ENCODE data around the gene COL7A1. TPM values are rescaled to one million over a fixed set of nuclear protein-coding genes. Genes with fewer than 3 reads are reported as not detected.

The COL7A1 gene
- total RNA-seq, 1 donor from 2014 or later = 173 TPM

DNA sequence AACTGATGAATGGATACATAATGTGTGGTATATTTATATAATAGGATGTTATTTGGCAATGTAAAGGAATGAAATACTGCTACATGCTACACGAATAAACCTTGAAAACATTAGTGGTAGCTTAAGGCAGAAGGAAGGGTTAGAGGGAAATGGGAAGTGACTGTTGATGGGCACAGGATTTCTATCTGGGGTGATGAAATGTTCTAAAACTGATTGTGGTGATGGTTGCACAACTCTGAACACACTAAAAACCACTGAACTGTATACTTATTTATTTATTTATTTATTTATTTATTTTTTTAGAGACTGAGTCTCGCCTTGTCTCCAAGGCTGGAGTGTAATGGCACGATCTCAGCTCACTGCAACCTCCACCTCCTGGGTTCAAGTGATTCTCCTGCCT is 66.4 kb downstream of the COL7A1 start:
- DNase-seq (ENCODE audit: low read depth) = no peak
- no peak for FAIRE-seq
- Histone ChIP-seq H3K4me3 (ENCODE audit: low read depth, low read length) (no peak overlapping the region), H3K27me3 (ENCODE audit: control insufficient read depth, insufficient read depth, low read length) (no peaks in the 10 kb centered on the region), H3K36me3 (ENCODE audit: control insufficient read depth, insufficient read depth, low read length) (peaks cover 10% of the 10 kb centered on the region)
- TF ChIP-seq, protein P1, sequence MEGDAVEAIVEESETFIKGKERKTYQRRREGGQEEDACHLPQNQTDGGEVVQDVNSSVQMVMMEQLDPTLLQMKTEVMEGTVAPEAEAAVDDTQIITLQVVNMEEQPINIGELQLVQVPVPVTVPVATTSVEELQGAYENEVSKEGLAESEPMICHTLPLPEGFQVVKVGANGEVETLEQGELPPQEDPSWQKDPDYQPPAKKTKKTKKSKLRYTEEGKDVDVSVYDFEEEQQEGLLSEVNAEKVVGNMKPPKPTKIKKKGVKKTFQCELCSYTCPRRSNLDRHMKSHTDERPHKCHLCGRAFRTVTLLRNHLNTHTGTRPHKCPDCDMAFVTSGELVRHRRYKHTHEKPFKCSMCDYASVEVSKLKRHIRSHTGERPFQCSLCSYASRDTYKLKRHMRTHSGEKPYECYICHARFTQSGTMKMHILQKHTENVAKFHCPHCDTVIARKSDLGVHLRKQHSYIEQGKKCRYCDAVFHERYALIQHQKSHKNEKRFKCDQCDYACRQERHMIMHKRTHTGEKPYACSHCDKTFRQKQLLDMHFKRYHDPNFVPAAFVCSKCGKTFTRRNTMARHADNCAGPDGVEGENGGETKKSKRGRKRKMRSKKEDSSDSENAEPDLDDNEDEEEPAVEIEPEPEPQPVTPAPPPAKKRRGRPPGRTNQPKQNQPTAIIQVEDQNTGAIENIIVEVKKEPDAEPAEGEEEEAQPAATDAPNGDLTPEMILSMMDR (IDR thresholded peaks at IDR 0.05; ENCODE audit: insufficient read depth, low read length, severe bottlenecking) = no peak

DNA sequence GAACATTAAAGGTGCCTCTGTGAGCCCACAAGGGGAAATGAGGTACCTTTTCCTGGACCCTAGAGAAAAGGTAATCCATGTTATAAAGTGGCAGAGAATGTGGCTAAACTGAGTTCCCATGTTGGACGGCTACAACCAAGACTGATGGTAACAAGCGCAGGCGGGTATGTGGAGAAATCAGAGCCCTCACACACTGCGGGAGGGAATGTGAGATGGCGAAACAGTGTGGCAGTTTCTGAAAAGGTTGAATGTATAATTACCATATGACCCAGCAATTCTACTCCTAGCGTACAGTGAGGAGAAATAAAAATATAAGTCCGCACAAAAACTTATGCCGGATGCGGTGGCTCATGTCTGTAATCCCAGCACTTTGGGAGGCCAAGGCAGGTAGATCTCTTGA is 67.1 kb downstream of the COL7A1 start:
- H3K36me3 ChIP-seq (ENCODE audit: control insufficient read depth, insufficient read depth, low read length) = peaks cover 14% of the 10 kb centered on the region
- H3K27me3 ChIP-seq (ENCODE audit: control insufficient read depth, insufficient read depth, low read length) = no peaks in the 10 kb centered on the region
- DNase-seq (ENCODE audit: low read depth) (no peak), FAIRE-seq (no peak)
- TF ChIP-seq, protein P1 (IDR thresholded peaks at IDR 0.05; ENCODE audit: insufficient read depth, low read length, severe bottlenecking) = no peak
- no peak overlapping the region for H3K4me3 ChIP-seq (ENCODE audit: low read depth, low read length)

- H3K27me3 ChIP-seq (ENCODE audit: control insufficient read depth, insufficient read depth, low read length) = no peaks in the 10 kb centered on the region
- peaks cover 24% of the 10 kb centered on the region for H3K36me3 ChIP-seq (ENCODE audit: control insufficient read depth, insufficient read depth, low read length)
- DNase-seq (ENCODE audit: low read depth) (no peak), FAIRE-seq (no peak)
- no peak overlapping the region for H3K4me3 ChIP-seq (ENCODE audit: low read depth, low read length)
- TF ChIP-seq, protein P1 (IDR thresholded peaks at IDR 0.05; ENCODE audit: insufficient read depth, low read length, severe bottlenecking) = no peak
These were observed 70.2 kb downstream of the COL7A1 start for GRCh38 chr3:48524970-48525369.

GRCh38 chr3:48521635-48522034 is 73.5 kb downstream of the COL7A1 start:
- FAIRE-seq (no peak), DNase-seq (ENCODE audit: low read depth) (no peak)
- H3K4me3 ChIP-seq (ENCODE audit: low read depth, low read length) = no peak overlapping the region

DNA sequence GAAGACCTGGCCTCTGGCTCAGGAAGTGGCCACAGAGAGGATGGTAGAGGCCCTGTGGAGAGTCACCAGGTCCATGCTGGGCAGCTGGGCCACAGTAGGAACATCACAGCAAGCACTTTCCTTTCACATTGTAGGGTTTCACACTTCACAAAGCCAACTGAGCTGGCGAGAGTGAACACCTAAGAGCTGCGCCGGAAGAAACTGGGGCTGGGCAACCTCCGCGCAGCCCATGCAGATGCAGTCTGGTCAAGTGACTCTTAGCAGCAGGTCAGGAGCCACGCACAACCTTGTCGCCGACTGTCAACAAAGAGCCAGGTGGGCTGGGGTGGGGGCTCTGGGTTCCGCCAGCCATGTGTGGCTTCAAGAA is 75.9 kb downstream of the COL7A1 start:
- TF ChIP-seq, protein P1 (IDR thresholded peaks at IDR 0.05; ENCODE audit: insufficient read depth, low read length, severe bottlenecking) = no peak
- DNase-seq (ENCODE audit: low read depth) (no peak), FAIRE-seq (peak; percentile 7)
- H3K27me3 ChIP-seq (ENCODE audit: control insufficient read depth, insufficient read depth, low read length) = no peaks in the 10 kb centered on the region
- H3K36me3 ChIP-seq (ENCODE audit: control insufficient read depth, insufficient read depth, low read length) = peaks cover 27% of the 10 kb centered on the region
- no peak overlapping the region for H3K4me3 ChIP-seq (ENCODE audit: low read depth, low read length)

More at GRCh38 chr3:48521635-48522034, 73.5 kb downstream of the COL7A1 start:
- TF ChIP-seq, protein P1 (IDR thresholded peaks at IDR 0.05; ENCODE audit: insufficient read depth, low read length, severe bottlenecking) = no peak
- Histone ChIP-seq H3K36me3 (ENCODE audit: control insufficient read depth, insufficient read depth, low read length) (peaks cover 28% of the 10 kb centered on the region), H3K27me3 (ENCODE audit: control insufficient read depth, insufficient read depth, low read length) (no peaks in the 10 kb centered on the region)

DNA sequence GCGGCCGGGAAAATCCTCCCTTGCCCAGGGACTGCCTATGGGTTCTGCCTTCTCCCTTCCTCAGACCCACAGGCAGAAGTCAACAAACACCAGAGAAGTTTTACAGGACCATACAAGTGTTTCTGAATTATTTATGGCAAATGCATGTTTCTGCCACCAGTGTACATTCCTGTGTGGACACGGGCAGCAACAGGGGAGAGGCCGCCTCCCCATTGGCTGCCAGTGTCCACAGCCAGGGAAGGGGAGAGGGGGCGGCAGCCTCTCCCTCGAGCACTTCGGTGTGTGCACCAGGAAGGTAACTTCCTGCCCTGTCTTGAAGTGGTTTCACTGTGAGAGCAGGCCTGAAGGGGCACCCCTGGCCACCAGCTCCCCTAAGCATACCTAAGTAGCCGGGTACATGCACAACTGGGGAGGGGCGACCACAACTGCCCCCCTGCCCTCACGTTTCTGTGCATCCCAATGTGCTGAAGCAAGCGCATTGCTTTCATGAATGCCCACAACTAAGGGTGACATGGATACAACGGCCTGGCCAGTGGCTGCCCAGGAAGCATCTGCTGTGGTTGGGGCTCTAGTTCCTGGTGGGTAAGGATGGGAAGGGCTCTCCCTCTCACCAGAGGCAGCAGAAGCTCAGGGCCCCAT is 76.4 kb downstream of the COL7A1 start:
- H3K27me3 ChIP-seq (ENCODE audit: control insufficient read depth, insufficient read depth, low read length) = no peaks in the 10 kb centered on the region
- no peak for FAIRE-seq

More for the DNA sequence above, 76.4 kb downstream of the COL7A1 start:
- TF ChIP-seq, protein P1 (IDR thresholded peaks at IDR 0.05; ENCODE audit: insufficient read depth, low read length, severe bottlenecking) = no peak
- H3K4me3 ChIP-seq (ENCODE audit: low read depth, low read length) = no peak overlapping the region
- H3K36me3 ChIP-seq (ENCODE audit: control insufficient read depth, insufficient read depth, low read length) = peaks cover 26% of the 10 kb centered on the region
- no peak for DNase-seq (ENCODE audit: low read depth)
